ENCODE results near the gene KIAA1328. TPM values are rescaled to one million over a fixed set of nuclear protein-coding genes. Genes with fewer than 3 reads are reported as not detected.
A peak's percentile ranks its signal among the peaks of the same experiment; 100 is the strongest.
"Not testable (repeated sequence)": the region's sequence is repeated elsewhere in the genome, so short reads cannot be mapped to it uniquely, and the experiment has no call there.

Gene KIAA1328
- total RNA-seq, 2 donors from 2014 or later: 4.3 to 6.6 TPM

GRCh38 chr18:36867056-36867455 lies 38.1 kb downstream of the KIAA1328 start:
- no peak for DNase-seq
- intact Hi-C loops (cut with DNase I, micrococcal nuclease): no loop called here
- no peak for ATAC-seq

GRCh38 chr18:36871801-36872200 lies 42.9 kb downstream of the KIAA1328 start:
- intact Hi-C loops (cut with DNase I, micrococcal nuclease): no loop called here
- ATAC-seq (no peak), DNase-seq (no peak)

GRCh38 chr18:36872329-36872728 lies 43.4 kb downstream of the KIAA1328 start:
- intact Hi-C loops (cut with DNase I, micrococcal nuclease): no loop called here

GRCh38 chr18:36873826-36874225 lies 44.9 kb downstream of the KIAA1328 start:
- ATAC-seq; intact Hi-C loops (cut with DNase I, micrococcal nuclease); DNase-seq: not testable (repeated sequence)

More at GRCh38 chr18:36872329-36872728, 43.4 kb downstream of the KIAA1328 start:
- no peak for DNase-seq
- ATAC-seq: no peak

GRCh38 chr18:36879796-36880195 lies 50.9 kb downstream of the KIAA1328 start:
- DNase-seq; intact Hi-C loops (cut with DNase I, micrococcal nuclease); ATAC-seq: not testable (repeated sequence)

GRCh38 chr18:36885981-36886380 lies 57.1 kb downstream of the KIAA1328 start:
- intact Hi-C loops (cut with DNase I, micrococcal nuclease): no loop called here

GRCh38 chr18:36887114-36887513 lies 58.2 kb downstream of the KIAA1328 start:
- DNase-seq (no peak), ATAC-seq (no peak)
- intact Hi-C loops (cut with DNase I, micrococcal nuclease): no loop called here

More at GRCh38 chr18:36885981-36886380, 57.1 kb downstream of the KIAA1328 start:
- ATAC-seq: no peak
- DNase-seq: no peak

GRCh38 chr18:36887864-36888263 lies 58.9 kb downstream of the KIAA1328 start:
- ATAC-seq: no peak
- intact Hi-C loops (cut with DNase I, micrococcal nuclease): no loop called here
- DNase-seq: no peak

- DNase-seq (no peak), ATAC-seq (no peak)
- intact Hi-C loops (cut with DNase I, micrococcal nuclease): no loop called here
Observed at GRCh38 chr18:36888778-36889177, 59.9 kb downstream of the KIAA1328 start.

- peak; percentile 42 for ATAC-seq
- no peak for DNase-seq
- intact Hi-C loops (cut with DNase I, micrococcal nuclease): no loop called here
Observed at GRCh38 chr18:36889321-36889720, 60.4 kb downstream of the KIAA1328 start.

GRCh38 chr18:36889742-36890141 lies 60.8 kb downstream of the KIAA1328 start:
- intact Hi-C loops (cut with DNase I, micrococcal nuclease): no loop called here
- ATAC-seq (no peak), DNase-seq (no peak)

- DNase-seq: no peak
- intact Hi-C loops (cut with DNase I, micrococcal nuclease): no loop called here
- no peak for ATAC-seq
Observed at GRCh38 chr18:36890598-36890997, 61.7 kb downstream of the KIAA1328 start.

- ATAC-seq: no peak
- DNase-seq: no peak
- intact Hi-C loops (cut with DNase I, micrococcal nuclease): no loop called here
Observed at GRCh38 chr18:36893227-36893626, 64.3 kb downstream of the KIAA1328 start.

GRCh38 chr18:36895606-36896005 lies 66.7 kb downstream of the KIAA1328 start:
- ATAC-seq (no peak), DNase-seq (no peak)
- intact Hi-C loops (cut with DNase I, micrococcal nuclease): no loop called here

GRCh38 chr18:36897253-36897652 lies 68.3 kb downstream of the KIAA1328 start:
- DNase-seq (no peak), ATAC-seq (no peak)
- intact Hi-C loops (cut with DNase I, micrococcal nuclease): no loop called here

GRCh38 chr18:36899289-36899688 lies 70.4 kb downstream of the KIAA1328 start:
- DNase-seq: no peak
- intact Hi-C loops (cut with DNase I, micrococcal nuclease): no loop called here
- ATAC-seq: no peak

GRCh38 chr18:36900466-36900865 lies 71.5 kb downstream of the KIAA1328 start:
- DNase-seq (no peak), ATAC-seq (no peak)
- intact Hi-C loops (cut with DNase I, micrococcal nuclease): no loop called here

GRCh38 chr18:36901277-36901701 lies 72.4 kb downstream of the KIAA1328 start:
- intact Hi-C loops (cut with DNase I, micrococcal nuclease): no loop called here
- DNase-seq (no peak), ATAC-seq (no peak)

GRCh38 chr18:36903215-36903928 lies 74.4 kb downstream of the KIAA1328 start:
- DNase-seq (no peak), ATAC-seq (no peak)
- intact Hi-C loops (cut with DNase I, micrococcal nuclease): no loop called here

GRCh38 chr18:36905571-36905970 lies 76.6 kb downstream of the KIAA1328 start:
- ATAC-seq: no peak

GRCh38 chr18:36909282-36909681 lies 80.4 kb downstream of the KIAA1328 start:
- DNase-seq; ATAC-seq; intact Hi-C loops (cut with DNase I, micrococcal nuclease): not testable (repeated sequence)

More at GRCh38 chr18:36905571-36905970, 76.6 kb downstream of the KIAA1328 start:
- intact Hi-C loops (cut with DNase I, micrococcal nuclease): no loop called here
- DNase-seq: no peak

Data from left colon (tissue), 2 donors.